IMR-90 (cell line): Measurements from ENCODE around the gene METTL22.

Source experiments
- BHLHE40 ChIP-seq: fragments of 150-350 bp; IDR thresholded peaks from 2 replicates; pipeline ENCODE4 v1.6.1; 2016; ENCODE audit warnings: mild to moderate bottlenecking, low read depth, low read length
- CEBPB ChIP-seq: IDR thresholded peaks from 2 replicates; pipeline ENCODE4 v1.6.1; 2012; ENCODE audit warnings: low read depth, low read length, improper control_type of control experiment
- CHD1 ChIP-seq: IDR thresholded peaks from 2 replicates; pipeline ENCODE4 v1.6.1; 2012; ENCODE audit warnings: low read depth, low read length, improper control_type of control experiment
- FOS ChIP-seq: fragments of 150-350 bp; IDR thresholded peaks from 2 replicates; pipeline ENCODE4 v1.6.1; 2016; ENCODE audit warnings: low read depth, low read length
- MAZ ChIP-seq: IDR thresholded peaks from 2 replicates; pipeline ENCODE4 v1.6.1; 2012; ENCODE audit warnings: low read depth, mild to moderate bottlenecking, low read length, improper control_type of control experiment, moderate library complexity, borderline replicate concordance
- MXI1 ChIP-seq: IDR thresholded peaks from 2 replicates; pipeline ENCODE4 v1.6.1; 2012; ENCODE audit warnings: low read depth, mild to moderate bottlenecking, low read length, moderate library complexity, borderline replicate concordance
- NFE2L2 ChIP-seq: fragments of 150-350 bp; IDR thresholded peaks from 2 replicates; pipeline ENCODE4 v1.6.1; 2016; ENCODE audit warnings: low read depth, mild to moderate bottlenecking, low read length
- POLR2A ChIP-seq: IDR thresholded peaks from 2 replicates; pipeline ENCODE4 v1.6.1; 2012; ENCODE audit warnings: mild to moderate bottlenecking, low read depth, low read length
- RAD21 ChIP-seq: IDR thresholded peaks from 2 replicates; pipeline ENCODE4 v1.6.1; 2012; ENCODE audit warnings: low read length, improper control_type of control experiment
- SMC3 ChIP-seq: fragments of 150-350 bp; IDR thresholded peaks from 2 replicates; pipeline ENCODE4 v1.6.1; 2016; ENCODE audit warnings: low read depth, mild to moderate bottlenecking, antibody characterized with exemption, low read length, moderate library complexity
- TF ChIP-seq, protein P1 (sequence below): conservative IDR thresholded peaks from 2 replicates; pipeline ENCODE4 v1.5.1; 2012; ENCODE audit warnings: mild to moderate bottlenecking, low read depth, low read length, improper control_type of control experiment
- TF ChIP-seq, protein P2 (sequence below): fragments of 150-350 bp; IDR thresholded peaks from 2 replicates; pipeline ENCODE4 v1.6.1; 2017; ENCODE audit warnings: mild to moderate bottlenecking, antibody characterized with exemption, low read length, low read depth
- TF ChIP-seq, protein P3 (sequence below): fragments of 150-350 bp; IDR thresholded peaks from 2 replicates; pipeline ENCODE4 v1.6.1; 2016; ENCODE audit warnings: low read depth, mild to moderate bottlenecking, low read length, moderate library complexity, borderline replicate concordance

DNA sequence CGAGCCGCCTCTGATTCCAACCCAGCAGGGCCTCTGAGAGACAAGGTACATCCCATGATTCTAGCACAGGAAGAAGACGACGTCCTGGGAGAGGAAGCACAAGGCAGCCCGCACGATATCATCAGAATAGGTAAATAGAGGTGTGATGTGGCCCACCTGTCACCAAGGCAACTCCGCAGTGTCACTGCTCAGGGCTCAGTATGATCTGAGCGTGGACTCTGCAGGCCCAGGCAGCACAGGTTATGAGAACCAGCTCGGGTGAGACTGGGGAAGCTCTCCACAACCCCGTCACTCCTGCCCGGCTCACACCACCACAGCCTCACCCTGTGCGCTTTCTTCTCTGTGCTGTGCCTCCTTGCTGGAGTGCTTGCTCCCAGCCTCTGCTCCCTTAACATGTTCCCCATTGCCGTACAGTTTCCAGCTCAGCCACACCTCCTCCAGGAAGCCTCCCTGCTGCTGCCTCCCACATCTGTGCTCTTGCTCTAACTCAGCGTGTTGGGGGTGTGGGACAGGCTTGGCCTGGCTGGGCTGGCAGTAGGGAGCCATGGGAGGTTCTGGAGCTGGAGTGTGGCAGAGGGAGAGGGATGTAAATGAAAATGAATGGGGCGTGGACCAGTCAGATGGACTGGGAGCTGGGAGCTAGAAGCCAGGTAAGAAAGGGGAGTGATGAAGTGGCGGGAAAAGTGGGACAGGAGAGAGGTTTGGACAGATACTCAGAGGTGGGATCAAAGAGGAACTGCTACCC is 7.7 kb downstream of the METTL22 start:
- TF ChIP-seq, protein P1, sequence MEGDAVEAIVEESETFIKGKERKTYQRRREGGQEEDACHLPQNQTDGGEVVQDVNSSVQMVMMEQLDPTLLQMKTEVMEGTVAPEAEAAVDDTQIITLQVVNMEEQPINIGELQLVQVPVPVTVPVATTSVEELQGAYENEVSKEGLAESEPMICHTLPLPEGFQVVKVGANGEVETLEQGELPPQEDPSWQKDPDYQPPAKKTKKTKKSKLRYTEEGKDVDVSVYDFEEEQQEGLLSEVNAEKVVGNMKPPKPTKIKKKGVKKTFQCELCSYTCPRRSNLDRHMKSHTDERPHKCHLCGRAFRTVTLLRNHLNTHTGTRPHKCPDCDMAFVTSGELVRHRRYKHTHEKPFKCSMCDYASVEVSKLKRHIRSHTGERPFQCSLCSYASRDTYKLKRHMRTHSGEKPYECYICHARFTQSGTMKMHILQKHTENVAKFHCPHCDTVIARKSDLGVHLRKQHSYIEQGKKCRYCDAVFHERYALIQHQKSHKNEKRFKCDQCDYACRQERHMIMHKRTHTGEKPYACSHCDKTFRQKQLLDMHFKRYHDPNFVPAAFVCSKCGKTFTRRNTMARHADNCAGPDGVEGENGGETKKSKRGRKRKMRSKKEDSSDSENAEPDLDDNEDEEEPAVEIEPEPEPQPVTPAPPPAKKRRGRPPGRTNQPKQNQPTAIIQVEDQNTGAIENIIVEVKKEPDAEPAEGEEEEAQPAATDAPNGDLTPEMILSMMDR: no peak
- TF ChIP-seq BHLHE40: no peak
- TF ChIP-seq SMC3: no peak
- TF ChIP-seq POLR2A: no peak
- no peak for TF ChIP-seq MXI1
- TF ChIP-seq, protein P2, sequence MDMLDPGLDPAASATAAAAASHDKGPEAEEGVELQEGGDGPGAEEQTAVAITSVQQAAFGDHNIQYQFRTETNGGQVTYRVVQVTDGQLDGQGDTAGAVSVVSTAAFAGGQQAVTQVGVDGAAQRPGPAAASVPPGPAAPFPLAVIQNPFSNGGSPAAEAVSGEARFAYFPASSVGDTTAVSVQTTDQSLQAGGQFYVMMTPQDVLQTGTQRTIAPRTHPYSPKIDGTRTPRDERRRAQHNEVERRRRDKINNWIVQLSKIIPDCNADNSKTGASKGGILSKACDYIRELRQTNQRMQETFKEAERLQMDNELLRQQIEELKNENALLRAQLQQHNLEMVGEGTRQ: no peak
- TF ChIP-seq CEBPB: no peak
- no peak for TF ChIP-seq FOS
- TF ChIP-seq MAZ: no peak
- no peak for TF ChIP-seq RAD21
- TF ChIP-seq, protein P3, sequence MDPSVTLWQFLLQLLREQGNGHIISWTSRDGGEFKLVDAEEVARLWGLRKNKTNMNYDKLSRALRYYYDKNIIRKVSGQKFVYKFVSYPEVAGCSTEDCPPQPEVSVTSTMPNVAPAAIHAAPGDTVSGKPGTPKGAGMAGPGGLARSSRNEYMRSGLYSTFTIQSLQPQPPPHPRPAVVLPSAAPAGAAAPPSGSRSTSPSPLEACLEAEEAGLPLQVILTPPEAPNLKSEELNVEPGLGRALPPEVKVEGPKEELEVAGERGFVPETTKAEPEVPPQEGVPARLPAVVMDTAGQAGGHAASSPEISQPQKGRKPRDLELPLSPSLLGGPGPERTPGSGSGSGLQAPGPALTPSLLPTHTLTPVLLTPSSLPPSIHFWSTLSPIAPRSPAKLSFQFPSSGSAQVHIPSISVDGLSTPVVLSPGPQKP: no peak
- no peak for TF ChIP-seq CHD1
- no peak for TF ChIP-seq NFE2L2
